ENCODE results near the gene FXR2.

The FXR2 gene

GRCh38 chr17:7544911-7545310 is 69.8 kb downstream of the FXR2 start:
- DNase-seq: no peak

Measured in stimulated activated CD4-positive, alpha-beta T cell treated with anti-CD3 and anti-CD28 coated beads, Interleukin-1b, Interleukin-23, amount 100 ng/mL, for 48 hours (primary cell).